Measurements from ENCODE around the gene BSG. TPM values are rescaled to one million over a fixed set of nuclear protein-coding genes. Genes with fewer than 3 reads are reported as not detected.
"Not testable (repeated sequence)": the region's sequence is repeated elsewhere in the genome, so short reads cannot be mapped to it uniquely, and the experiment has no call there.

BSG gene
- total and polyA plus RNA-seq, 2 donors (not counting 1 experiment from before 2014, with no cell fraction given), result 246 to 325 TPM

DNA sequence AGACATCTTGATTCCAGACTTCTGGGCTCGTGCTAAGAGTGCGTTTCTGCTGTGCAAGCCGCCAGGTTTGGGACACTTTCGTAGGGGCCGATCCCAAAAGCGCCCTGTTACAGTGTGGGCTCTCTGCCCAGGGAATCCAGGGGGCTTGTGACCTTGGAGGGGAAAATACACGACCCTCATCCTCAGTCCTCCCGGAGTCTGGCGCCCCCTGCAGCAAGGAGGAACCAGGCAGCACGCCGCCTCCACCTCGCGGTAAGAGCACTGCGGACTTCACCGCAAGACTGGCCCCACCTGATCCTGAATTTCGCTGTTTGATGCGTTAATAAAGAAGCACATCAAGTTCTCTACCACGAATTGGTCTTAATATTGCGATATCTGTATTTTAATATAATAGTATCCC lies 55.8 kb downstream of the BSG start:
- Histone ChIP-seq H3K4me2 (ENCODE audit: extremely low read depth, insufficient read depth, low read length) (no peak overlapping the region), H3K79me2 (ENCODE audit: control insufficient read depth, insufficient read depth, low read length) (peaks cover 2% of the 10 kb centered on the region), H3K4me3 (replicated peaks in 1 of 4; ENCODE audit: control extremely low read depth in 1 of 4, insufficient read depth in 1 of 4, low read depth in 3 of 4, low read length in 4 of 4) (no peak overlapping the region), H2AFZ (ENCODE audit: low read length) (no peak overlapping the region), H3K4me1 (ENCODE audit: control insufficient read depth, extremely low read depth, insufficient read depth, low read length) (peaks cover 2% of the 10 kb centered on the region), H3K27ac (ENCODE audit: insufficient read depth, low read length) (no peak overlapping the region), H3K9ac (ENCODE audit: insufficient read depth, low read length) (no peak overlapping the region), H4K20me1 (ENCODE audit: control insufficient read depth, extremely low read depth, insufficient read depth, low read length) (no peaks in the 10 kb centered on the region), H3K36me3 (ENCODE audit: control insufficient read depth, insufficient read depth, low read length) (peaks cover 7% of the 10 kb centered on the region), H3K27me3 (ENCODE audit: control insufficient read depth, insufficient read depth, low read length) (no peaks in the 10 kb centered on the region), H3K9me3 (ENCODE audit: control insufficient read depth, insufficient read depth, low read depth, low read length) (no peaks in the 10 kb centered on the region)
- TF ChIP-seq, protein P1, sequence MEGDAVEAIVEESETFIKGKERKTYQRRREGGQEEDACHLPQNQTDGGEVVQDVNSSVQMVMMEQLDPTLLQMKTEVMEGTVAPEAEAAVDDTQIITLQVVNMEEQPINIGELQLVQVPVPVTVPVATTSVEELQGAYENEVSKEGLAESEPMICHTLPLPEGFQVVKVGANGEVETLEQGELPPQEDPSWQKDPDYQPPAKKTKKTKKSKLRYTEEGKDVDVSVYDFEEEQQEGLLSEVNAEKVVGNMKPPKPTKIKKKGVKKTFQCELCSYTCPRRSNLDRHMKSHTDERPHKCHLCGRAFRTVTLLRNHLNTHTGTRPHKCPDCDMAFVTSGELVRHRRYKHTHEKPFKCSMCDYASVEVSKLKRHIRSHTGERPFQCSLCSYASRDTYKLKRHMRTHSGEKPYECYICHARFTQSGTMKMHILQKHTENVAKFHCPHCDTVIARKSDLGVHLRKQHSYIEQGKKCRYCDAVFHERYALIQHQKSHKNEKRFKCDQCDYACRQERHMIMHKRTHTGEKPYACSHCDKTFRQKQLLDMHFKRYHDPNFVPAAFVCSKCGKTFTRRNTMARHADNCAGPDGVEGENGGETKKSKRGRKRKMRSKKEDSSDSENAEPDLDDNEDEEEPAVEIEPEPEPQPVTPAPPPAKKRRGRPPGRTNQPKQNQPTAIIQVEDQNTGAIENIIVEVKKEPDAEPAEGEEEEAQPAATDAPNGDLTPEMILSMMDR (conservative IDR thresholded peaks at IDR 0.05 in 1 of 2, IDR thresholded peaks at IDR 0.05 in 1 of 2; ENCODE audit: low read depth in 1 of 2, low read length in 2 of 2), result peak; percentile 18 to 42
- no peak for TF ChIP-seq EZH2 (IDR thresholded peaks at IDR 0.05; ENCODE audit: low read length, missing control alignments)
- no peak for DNase-seq (ENCODE audit: low read depth in 2 of 2)

DNA sequence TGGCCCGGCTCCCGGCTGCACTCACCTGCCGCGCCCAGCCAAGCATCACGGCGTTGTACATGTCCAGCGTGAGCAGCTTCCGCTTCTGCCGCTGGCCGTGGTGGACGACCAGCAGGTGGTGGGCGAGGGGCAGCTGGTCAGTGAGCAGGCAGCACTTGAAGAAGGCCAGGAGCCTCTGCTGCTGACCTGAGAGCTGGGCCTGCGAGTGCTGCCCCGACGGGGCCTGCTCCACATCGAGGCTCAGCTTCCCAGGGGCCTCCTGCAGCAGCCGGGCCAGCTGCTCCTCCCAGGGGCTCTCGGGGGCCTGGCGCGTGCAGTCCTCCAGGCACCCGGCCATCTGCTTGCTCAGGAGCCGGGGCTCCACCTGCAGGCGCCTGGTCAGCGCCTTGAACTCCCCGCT lies 57.1 kb downstream of the BSG start:
- H3K9ac ChIP-seq (ENCODE audit: insufficient read depth, low read length); H3K4me1 ChIP-seq (ENCODE audit: control insufficient read depth, extremely low read depth, insufficient read depth, low read length); H3K4me3 ChIP-seq (replicated peaks in 1 of 4; ENCODE audit: control extremely low read depth in 1 of 4, insufficient read depth in 1 of 4, low read depth in 3 of 4, low read length in 4 of 4); H4K20me1 ChIP-seq (ENCODE audit: control insufficient read depth, extremely low read depth, insufficient read depth, low read length); H3K36me3 ChIP-seq (ENCODE audit: control insufficient read depth, insufficient read depth, low read length); H3K27ac ChIP-seq (ENCODE audit: insufficient read depth, low read length); H3K4me2 ChIP-seq (ENCODE audit: extremely low read depth, insufficient read depth, low read length); H3K27me3 ChIP-seq (ENCODE audit: control insufficient read depth, insufficient read depth, low read length); DNase-seq (ENCODE audit: low read depth in 2 of 2); H3K79me2 ChIP-seq (ENCODE audit: control insufficient read depth, insufficient read depth, low read length); H2AFZ ChIP-seq (ENCODE audit: low read length); H3K9me3 ChIP-seq (ENCODE audit: control insufficient read depth, insufficient read depth, low read depth, low read length): not testable (repeated sequence)

DNA sequence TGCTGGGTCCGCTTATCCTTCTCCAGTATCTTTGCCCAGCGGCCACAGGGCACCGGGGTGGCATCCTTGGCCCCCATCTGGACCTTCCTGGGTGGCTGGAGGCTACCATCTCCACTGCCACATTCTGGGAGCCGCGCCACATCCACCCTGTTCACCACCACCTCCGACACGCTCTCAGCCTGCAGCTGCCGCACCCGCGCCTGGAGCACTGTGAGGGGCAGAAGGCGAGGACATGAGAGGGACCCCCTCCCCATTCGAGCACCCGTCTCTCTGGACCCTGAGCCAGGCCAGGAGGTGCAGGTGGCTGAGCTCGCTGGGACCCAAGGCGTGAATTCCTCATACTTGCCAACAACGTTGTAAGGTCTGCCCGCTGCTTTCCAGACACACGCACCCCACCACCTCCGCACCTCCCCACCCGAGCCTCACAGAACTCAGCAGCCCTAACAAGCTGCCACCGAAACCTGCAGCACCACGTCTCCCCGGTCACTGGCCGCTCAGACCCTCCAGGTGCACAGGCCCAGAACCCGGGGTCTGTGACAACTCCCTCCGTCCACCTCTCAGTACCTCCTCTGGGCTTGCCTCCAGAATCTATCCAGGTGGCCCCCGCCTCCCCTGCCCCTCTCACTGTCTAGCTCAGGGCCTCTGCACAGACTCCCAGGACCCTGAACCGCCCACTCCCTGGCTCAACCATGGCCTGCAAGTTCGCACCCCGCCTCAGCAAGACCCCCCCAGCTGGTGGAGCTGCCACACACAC lies 57.7 kb downstream of the BSG start:
- Histone ChIP-seq H2AFZ (ENCODE audit: low read length) (no peak overlapping the region), H3K9ac (ENCODE audit: insufficient read depth, low read length) (no peak overlapping the region), H3K27me3 (ENCODE audit: control insufficient read depth, insufficient read depth, low read length) (no peaks in the 10 kb centered on the region), H3K4me2 (ENCODE audit: extremely low read depth, insufficient read depth, low read length) (no peak overlapping the region), H3K79me2 (ENCODE audit: control insufficient read depth, insufficient read depth, low read length) (peaks cover 2% of the 10 kb centered on the region), H3K4me1 (ENCODE audit: control insufficient read depth, extremely low read depth, insufficient read depth, low read length) (peaks cover 7% of the 10 kb centered on the region), H3K9me3 (ENCODE audit: control insufficient read depth, insufficient read depth, low read depth, low read length) (no peaks in the 10 kb centered on the region), H4K20me1 (ENCODE audit: control insufficient read depth, extremely low read depth, insufficient read depth, low read length) (no peaks in the 10 kb centered on the region), H3K36me3 (ENCODE audit: control insufficient read depth, insufficient read depth, low read length) (peaks cover 2% of the 10 kb centered on the region), H3K27ac (ENCODE audit: insufficient read depth, low read length) (no peak overlapping the region), H3K4me3 (replicated peaks in 1 of 4; ENCODE audit: control extremely low read depth in 1 of 4, insufficient read depth in 1 of 4, low read depth in 3 of 4, low read length in 4 of 4) (no peak overlapping the region)
- no peak for TF ChIP-seq EZH2 (IDR thresholded peaks at IDR 0.05; ENCODE audit: low read length, missing control alignments)
- TF ChIP-seq, protein P1 (conservative IDR thresholded peaks at IDR 0.05 in 1 of 2, IDR thresholded peaks at IDR 0.05 in 1 of 2; ENCODE audit: low read depth in 1 of 2, low read length in 2 of 2), result no peak
- DNase-seq (ENCODE audit: low read depth in 2 of 2), result no peak
